Right atrium auricular region (tissue), 2 donors: ENCODE data around the gene PLA2G12A. TPM values are rescaled to one million over a fixed set of nuclear protein-coding genes. Genes with fewer than 3 reads are reported as not detected.

Experiments
- DNase-seq: peaks from one replicate; pipeline ENCODE4 v3.0.0-alpha.2; 2019; ENCODE audit warnings: low spot score
- H3K27ac ChIP-seq, 2 donors: fragments of 200-600 bp; sonication (generic); 1 replicate in 1 of 2; 2 replicates in 1 of 2; pipeline ENCODE4 v1.5.1; 2016 to 2019
- H3K27me3 ChIP-seq, 2 donors: fragments of 200-600 bp; sonication (generic); one replicate each; pipeline versions ENCODE4 v1.5.1 to v1.6.0; 2017 to 2019
- H3K36me3 ChIP-seq: fragments of 200-600 bp; sonication (generic); one replicate; pipeline ENCODE4 v1.5.1; 2016
- H3K4me1 ChIP-seq, 2 donors: fragments of 200-600 bp; sonication (generic); one replicate each; pipeline versions ENCODE4 v1.5.1 to v1.6.0; 2017 to 2019
- H3K4me3 ChIP-seq, 2 donors: fragments of 200-600 bp; sonication (generic); 1 replicate in 1 of 2; 2 replicates in 1 of 2; pipeline ENCODE4 v1.5.1; 2017 to 2019; ENCODE audit warnings: mild to moderate bottlenecking in 1 of 2, moderate library complexity in 1 of 2
- H3K9me3 ChIP-seq, 2 donors: fragments of 200-600 bp; sonication (generic); one replicate each; pipeline ENCODE4 v1.5.1; 2019
- total RNA-seq, 2 donors: library from RNA; depleted of rRNA; stranded (reverse); fragments of >200 nt; gene quantifications; one replicate each; pipeline ENCODE4 v1.1.0, GENCODE V29; 2016
- TF ChIP-seq, protein P1 (sequence below), 2 donors: fragments of 200-600 bp; sonication (generic); IDR thresholded peaks; one replicate each; pipeline ENCODE4 v1.5.1; 2019; ENCODE audit warnings: antibody characterized with exemption in 2 of 2

Gene PLA2G12A
- total RNA-seq, 2 donors from 2014 or later, result 52.1 to 56.4 TPM

DNA sequence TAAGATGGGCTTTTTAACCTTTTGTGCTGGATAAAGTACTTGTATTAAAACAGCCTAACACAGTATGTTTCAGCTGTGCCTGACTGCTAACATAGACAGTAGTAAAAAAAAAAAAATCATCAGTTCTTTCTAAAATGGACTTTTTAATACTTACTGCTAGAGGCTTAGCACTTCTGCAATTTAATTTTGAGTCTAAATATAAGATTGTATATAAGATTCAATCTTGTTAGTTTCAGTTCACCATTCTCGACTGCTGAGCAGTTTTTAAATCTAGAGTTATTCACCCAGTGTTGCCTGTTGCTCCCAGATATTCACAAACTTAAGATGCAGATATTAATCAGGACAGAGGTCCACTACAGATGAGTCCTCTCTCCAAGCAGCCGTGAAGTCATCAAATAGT lies 6.8 kb downstream of the PLA2G12A start:
- Histone ChIP-seq H3K4me1 (no peaks in the 10 kb centered on the region), H3K36me3 (no peaks in the 10 kb centered on the region), H3K4me3 (no peak overlapping the region), H3K9me3 (no peaks in the 10 kb centered on the region), H3K27ac (no peak overlapping the region), H3K27me3 (no peaks in the 10 kb centered on the region)
- DNase-seq, result no peak
- TF ChIP-seq, protein P1, sequence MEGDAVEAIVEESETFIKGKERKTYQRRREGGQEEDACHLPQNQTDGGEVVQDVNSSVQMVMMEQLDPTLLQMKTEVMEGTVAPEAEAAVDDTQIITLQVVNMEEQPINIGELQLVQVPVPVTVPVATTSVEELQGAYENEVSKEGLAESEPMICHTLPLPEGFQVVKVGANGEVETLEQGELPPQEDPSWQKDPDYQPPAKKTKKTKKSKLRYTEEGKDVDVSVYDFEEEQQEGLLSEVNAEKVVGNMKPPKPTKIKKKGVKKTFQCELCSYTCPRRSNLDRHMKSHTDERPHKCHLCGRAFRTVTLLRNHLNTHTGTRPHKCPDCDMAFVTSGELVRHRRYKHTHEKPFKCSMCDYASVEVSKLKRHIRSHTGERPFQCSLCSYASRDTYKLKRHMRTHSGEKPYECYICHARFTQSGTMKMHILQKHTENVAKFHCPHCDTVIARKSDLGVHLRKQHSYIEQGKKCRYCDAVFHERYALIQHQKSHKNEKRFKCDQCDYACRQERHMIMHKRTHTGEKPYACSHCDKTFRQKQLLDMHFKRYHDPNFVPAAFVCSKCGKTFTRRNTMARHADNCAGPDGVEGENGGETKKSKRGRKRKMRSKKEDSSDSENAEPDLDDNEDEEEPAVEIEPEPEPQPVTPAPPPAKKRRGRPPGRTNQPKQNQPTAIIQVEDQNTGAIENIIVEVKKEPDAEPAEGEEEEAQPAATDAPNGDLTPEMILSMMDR (IDR thresholded peaks at IDR 0.05), result no peak

- DNase-seq, result no peak
- Histone ChIP-seq H3K36me3 (no peaks in the 10 kb centered on the region), H3K27ac (no peak overlapping the region), H3K4me3 (no peak overlapping the region), H3K9me3 (no peaks in the 10 kb centered on the region), H3K27me3 (no peaks in the 10 kb centered on the region), H3K4me1 (no peaks in the 10 kb centered on the region)
- TF ChIP-seq, protein P1 (IDR thresholded peaks at IDR 0.05), result no peak
These were observed 7.5 kb downstream of the PLA2G12A start for GRCh38 chr4:109722357-109722756.

- H3K27ac ChIP-seq, result no peak overlapping the region
- H3K36me3 ChIP-seq, result peaks cover 9% of the 10 kb centered on the region
- no peak for DNase-seq
- no peaks in the 10 kb centered on the region for H3K9me3 ChIP-seq
- no peaks in the 10 kb centered on the region for H3K27me3 ChIP-seq
- H3K4me1 ChIP-seq, result no peaks in the 10 kb centered on the region
- no peak overlapping the region for H3K4me3 ChIP-seq
- TF ChIP-seq, protein P1 (IDR thresholded peaks at IDR 0.05), result no peak
These were observed 8.8 kb downstream of the PLA2G12A start for GRCh38 chr4:109721033-109721432.

GRCh38 chr4:109719604-109720003 lies 10.3 kb downstream of the PLA2G12A start:
- H3K4me3 ChIP-seq, result no peak overlapping the region
- DNase-seq, result no peak
- H3K9me3 ChIP-seq, result no peaks in the 10 kb centered on the region
- H3K27ac ChIP-seq, result no peak overlapping the region
- TF ChIP-seq, protein P1 (IDR thresholded peaks at IDR 0.05), result no peak
- H3K27me3 ChIP-seq, result no peaks in the 10 kb centered on the region
- H3K4me1 ChIP-seq, result no peaks in the 10 kb centered on the region
- peaks cover 10% of the 10 kb centered on the region for H3K36me3 ChIP-seq

GRCh38 chr4:109718759-109719158 lies 11.1 kb downstream of the PLA2G12A start:
- H3K27ac ChIP-seq, result no peak overlapping the region
- TF ChIP-seq, protein P1 (IDR thresholded peaks at IDR 0.05), result no peak
- H3K36me3 ChIP-seq, result peaks cover 15% of the 10 kb centered on the region
- no peaks in the 10 kb centered on the region for H3K9me3 ChIP-seq
- H3K27me3 ChIP-seq, result no peaks in the 10 kb centered on the region
- DNase-seq, result no peak
- H3K4me3 ChIP-seq, result no peak overlapping the region
- no peaks in the 10 kb centered on the region for H3K4me1 ChIP-seq

GRCh38 chr4:109713500-109713899 lies 16.4 kb downstream of the PLA2G12A start:
- Histone ChIP-seq H3K27me3 (no peaks in the 10 kb centered on the region), H3K4me3 (no peak overlapping the region), H3K27ac (no peak overlapping the region), H3K4me1 (no peaks in the 10 kb centered on the region), H3K9me3 (no peaks in the 10 kb centered on the region), H3K36me3 (peaks cover 22% of the 10 kb centered on the region)
- DNase-seq, result no peak
- TF ChIP-seq, protein P1 (IDR thresholded peaks at IDR 0.05), result no peak
